Progenitor cell of endocrine pancreas (in vitro differentiated cells): ENCODE data around the gene NPVF. TPM values are rescaled to one million over a fixed set of nuclear protein-coding genes. Genes with fewer than 3 reads are reported as not detected.
A peak's percentile ranks its signal among the peaks of the same experiment; 100 is the strongest.

ENCODE experiments used
- DNase-seq: peaks from one replicate; pipeline ENCODE4 v3.0.0; 2021; ENCODE audit warnings: low spot score; ENCODE audit not compliant: unreplicated experiment
- H3K27ac Mint-ChIP-seq: 2 replicates; pipeline ENCODE4 v1.8.0; 2021; ENCODE audit warnings: mild to moderate bottlenecking, moderate library complexity, mixed read lengths
- H3K27me3 Mint-ChIP-seq: 2 replicates; pipeline ENCODE4 v1.8.0; 2021; ENCODE audit warnings: mixed read lengths
- H3K36me3 Mint-ChIP-seq: 2 replicates; pipeline ENCODE4 v1.8.0; 2022; ENCODE audit warnings: mixed read lengths; ENCODE audit not compliant: insufficient read depth
- H3K4me1 Mint-ChIP-seq: 2 replicates; pipeline ENCODE4 v1.8.0; 2021; ENCODE audit warnings: low read depth, mixed read lengths
- H3K4me3 Mint-ChIP-seq: 2 replicates; pipeline ENCODE4 v1.8.0; 2021; ENCODE audit warnings: low read depth, mild to moderate bottlenecking, moderate library complexity, mixed read lengths
- H3K9me3 Mint-ChIP-seq: 2 replicates; pipeline ENCODE4 v1.8.0; 2021; ENCODE audit warnings: low read depth, mixed read lengths
- CTCF ChIP-seq: fragments of 200-600 bp; sonication (generic); IDR thresholded peaks from one replicate; pipeline ENCODE4 v1.5.0; 2021; ENCODE audit warnings: antibody characterized with exemption, mild to moderate bottlenecking; ENCODE audit not compliant: unreplicated experiment
- total RNA-seq: library from RNA; stranded (reverse); gene quantifications from 2 replicates; pipeline ENCODE4 v1.2.1, GENCODE V29; 2021

Gene NPVF
- total RNA-seq, 1 donor from 2014 or later: not detected

- no peaks in the 10 kb centered on the region for H3K9me3 Mint-ChIP-seq
- TF ChIP-seq CTCF: no peak
- H3K27ac Mint-ChIP-seq: no peak overlapping the region
- no peaks in the 10 kb centered on the region for H3K36me3 Mint-ChIP-seq
- no peak overlapping the region for H3K4me3 Mint-ChIP-seq
- no peaks in the 10 kb centered on the region for H3K4me1 Mint-ChIP-seq
- no peak for DNase-seq
- peaks cover 18% of the 10 kb centered on the region for H3K27me3 Mint-ChIP-seq
Measured at GRCh38 chr7:25218191-25218590, 10.1 kb downstream of the NPVF start.

DNA sequence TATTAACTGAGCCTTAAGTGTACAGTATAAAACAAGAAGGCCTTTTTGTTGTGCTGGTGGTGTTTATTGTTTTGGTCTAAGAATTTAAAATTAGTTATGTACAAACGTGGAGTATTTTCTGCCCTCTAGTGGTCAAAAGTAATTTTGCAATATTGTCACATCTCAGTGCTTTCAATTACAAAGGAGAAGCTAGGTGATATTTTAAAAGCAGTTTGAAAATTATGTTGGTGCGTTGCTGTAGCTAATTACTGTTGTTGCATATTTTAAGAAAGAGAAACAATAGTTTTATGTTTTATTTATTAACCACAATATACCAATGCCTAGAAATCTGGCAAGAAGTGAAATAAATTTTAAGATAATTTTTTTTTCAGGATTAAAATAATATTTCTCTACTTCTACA is 11.4 kb downstream of the NPVF start:
- no peaks in the 10 kb centered on the region for H3K9me3 Mint-ChIP-seq
- H3K27ac Mint-ChIP-seq: no peak overlapping the region
- peak; percentile 92 for TF ChIP-seq CTCF
- DNase-seq: no peak
- peaks cover 12% of the 10 kb centered on the region for H3K27me3 Mint-ChIP-seq
- no peak overlapping the region for H3K4me3 Mint-ChIP-seq
- no peaks in the 10 kb centered on the region for H3K4me1 Mint-ChIP-seq
- H3K36me3 Mint-ChIP-seq: no peaks in the 10 kb centered on the region

- Mint-ChIP-seq H3K36me3 (no peaks in the 10 kb centered on the region), H3K9me3 (no peaks in the 10 kb centered on the region), H3K27me3 (peaks cover 4% of the 10 kb centered on the region), H3K4me3 (no peak overlapping the region), H3K27ac (no peak overlapping the region), H3K4me1 (no peaks in the 10 kb centered on the region)
- TF ChIP-seq CTCF: no peak
- DNase-seq: no peak
Measured at GRCh38 chr7:25215694-25216335, 12.5 kb downstream of the NPVF start.

GRCh38 chr7:25208525-25209221 is 19.6 kb downstream of the NPVF start:
- DNase-seq: no peak
- Mint-ChIP-seq H3K4me3 (no peak overlapping the region), H3K27ac (no peak overlapping the region), H3K36me3 (no peaks in the 10 kb centered on the region), H3K27me3 (no peaks in the 10 kb centered on the region), H3K9me3 (peaks cover 7% of the 10 kb centered on the region), H3K4me1 (peaks cover 8% of the 10 kb centered on the region)
- TF ChIP-seq CTCF: no peak

DNA sequence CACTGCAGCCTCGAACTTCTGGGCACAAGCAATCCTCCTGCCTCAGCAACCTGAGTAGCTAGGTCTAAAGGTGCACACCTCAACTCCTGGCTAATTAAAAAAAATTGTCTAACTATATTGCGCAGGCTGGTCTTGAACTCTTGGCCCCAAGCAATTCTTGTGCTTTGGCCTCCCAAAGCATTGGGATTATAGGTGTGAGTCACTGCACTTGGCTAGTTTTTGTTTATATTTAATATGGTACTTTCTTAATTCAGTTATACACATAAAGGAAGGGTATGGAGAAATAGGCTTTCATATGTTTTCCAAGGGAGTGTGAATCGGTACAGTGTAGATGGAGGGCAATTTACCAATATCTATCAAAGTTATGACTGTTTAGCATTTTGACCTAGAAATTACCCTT is 20.4 kb downstream of the NPVF start:
- no peak for DNase-seq
- no peak overlapping the region for H3K27ac Mint-ChIP-seq
- H3K4me3 Mint-ChIP-seq: no peak overlapping the region
- no peaks in the 10 kb centered on the region for H3K27me3 Mint-ChIP-seq
- peaks cover 7% of the 10 kb centered on the region for H3K9me3 Mint-ChIP-seq
- no peaks in the 10 kb centered on the region for H3K36me3 Mint-ChIP-seq
- H3K4me1 Mint-ChIP-seq: peaks cover 8% of the 10 kb centered on the region
- TF ChIP-seq CTCF: no peak
